Middle frontal gyrus (tissue), 1 donor: Measurements from ENCODE around the gene PRR33.

Source experiments
- DNase-seq: peaks from one replicate; pipeline ENCODE4 v3.0.0-alpha.2; 2015; ENCODE audit warnings: low spot score; ENCODE audit errors: extremely low spot score

The PRR33 gene

DNA sequence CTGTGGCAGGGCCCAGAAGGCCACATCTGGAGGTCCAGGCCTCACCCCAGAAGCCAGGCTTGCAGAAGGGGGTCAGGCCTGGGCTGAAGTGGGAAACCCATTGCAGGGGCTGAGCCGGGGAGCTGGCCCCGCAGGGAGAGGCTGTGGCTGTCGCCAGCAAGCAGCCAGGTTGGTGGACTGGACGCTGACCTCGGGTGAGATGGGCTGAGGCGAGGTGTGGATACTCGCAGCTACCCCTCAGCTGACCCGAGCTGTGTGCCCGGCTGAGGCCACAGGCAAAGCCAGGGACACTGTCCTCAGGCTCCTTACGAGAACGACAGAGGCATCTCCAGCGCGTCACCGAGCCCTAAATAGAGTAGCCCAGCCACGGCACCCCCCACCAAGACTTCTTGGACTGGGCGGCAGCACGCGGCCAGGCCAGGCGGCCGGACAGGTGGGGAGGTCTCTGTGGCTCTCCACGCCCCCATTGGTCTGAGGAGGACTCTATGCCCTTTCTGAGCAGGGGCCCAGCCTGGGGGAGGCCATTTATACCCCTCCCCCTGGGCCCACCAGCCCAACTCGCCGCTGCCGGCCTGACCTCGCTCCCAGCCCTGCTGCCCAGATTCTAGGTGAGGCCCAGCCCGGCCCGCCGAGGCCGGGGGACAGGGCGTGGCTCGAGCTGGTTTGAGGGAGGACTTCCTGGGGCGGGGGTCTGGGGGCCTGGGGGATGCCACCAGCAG lies 53.1 kb downstream of the PRR33 start, which contains the start of gene TNNI2:
TNNI2 (plus strand) TSS at position 556 of the 719 bp plus-strand sequence. CDS start 716 bp downstream, outside the sequence.
- DNase-seq: no peak
